NCI-H748 (cell line): ENCODE data around the gene MAX.

Experiments used
- DNase-seq: peaks from one replicate; lab custom pipeline; 2025; ENCODE audit not compliant: unreplicated experiment; lab: John Stamatoyannopoulos, UW

MAX gene

DNA sequence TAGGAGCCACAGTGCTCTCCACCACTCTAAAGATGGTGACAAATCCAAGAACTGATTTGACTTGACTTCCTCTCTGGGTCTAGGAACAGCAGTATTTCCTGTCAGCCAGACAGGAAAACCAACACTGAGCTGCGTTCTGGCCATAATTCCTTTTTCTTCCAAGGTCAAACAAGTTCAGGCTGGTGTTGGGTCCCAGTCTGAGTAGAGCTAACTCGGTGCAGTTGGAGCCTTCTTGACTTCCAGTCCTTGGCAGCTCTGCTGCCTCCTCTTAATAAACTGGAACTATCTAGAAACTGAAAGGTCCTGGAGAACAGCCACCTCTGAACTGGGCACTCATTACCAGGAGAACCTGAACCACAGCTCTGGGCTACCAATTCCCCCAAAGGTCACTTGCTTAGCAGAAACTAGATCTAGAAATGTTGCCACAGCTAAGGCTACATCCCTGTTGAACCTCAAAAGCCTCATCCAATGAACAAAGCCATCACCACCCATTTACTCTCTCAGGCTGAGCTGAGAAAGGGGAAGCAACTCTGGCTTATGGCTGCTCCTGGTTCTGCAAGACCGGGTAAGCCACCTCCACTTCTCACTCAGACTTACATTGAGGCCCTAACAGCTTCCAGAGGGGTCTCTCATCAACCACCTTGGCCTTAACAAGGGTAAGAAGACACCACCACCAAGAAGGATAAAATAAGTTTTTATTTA is 27.7 kb downstream of the MAX start:
- no peak for DNase-seq

DNA sequence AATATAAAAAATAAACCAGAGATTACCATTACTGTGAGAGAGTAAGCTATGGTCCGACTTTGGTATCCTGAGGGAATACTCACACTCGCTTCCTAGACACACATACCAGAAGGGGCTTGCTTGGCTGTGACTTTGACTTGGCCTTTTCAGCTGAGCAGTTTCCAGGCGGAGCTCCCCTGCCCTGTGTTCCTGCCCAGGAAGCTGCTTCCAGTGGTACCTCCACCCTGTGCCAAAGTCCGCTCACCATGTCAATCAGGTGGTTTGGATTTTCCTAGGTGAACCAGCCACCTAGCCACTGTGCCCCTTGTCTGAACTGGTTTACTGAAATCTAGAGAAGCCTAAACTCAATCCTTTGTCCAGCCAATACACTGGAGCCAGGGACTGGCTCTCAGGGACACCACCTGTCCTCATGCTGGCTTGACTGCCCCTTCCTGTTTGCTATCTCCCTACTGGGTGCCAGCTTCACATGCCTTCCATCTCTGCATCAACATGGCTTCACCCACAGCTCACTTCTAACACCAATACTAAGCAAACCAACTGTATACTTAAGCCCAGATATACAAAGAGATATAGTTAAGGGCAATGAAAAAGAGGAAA is 28.6 kb downstream of the MAX start:
- no peak for DNase-seq

DNA sequence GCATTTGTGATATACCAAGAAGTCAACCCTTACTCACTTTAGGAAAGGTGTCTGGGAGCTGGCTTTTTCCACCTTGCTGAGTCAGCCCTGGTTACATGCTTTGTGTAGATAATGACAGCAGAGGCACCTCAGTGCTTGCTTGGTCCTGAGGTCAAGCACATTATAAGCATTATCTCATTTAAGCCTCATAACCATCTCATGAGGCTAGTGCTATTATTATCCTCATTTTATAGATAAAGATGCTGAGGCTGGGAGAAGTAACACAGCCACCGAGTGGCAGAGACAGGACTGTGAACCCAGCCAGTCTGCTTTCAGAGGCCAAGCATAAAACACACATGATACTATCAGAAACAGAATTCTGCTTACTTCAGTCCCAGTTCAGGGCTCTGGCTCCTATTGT is 29.4 kb downstream of the MAX start:
- no peak for DNase-seq

DNA sequence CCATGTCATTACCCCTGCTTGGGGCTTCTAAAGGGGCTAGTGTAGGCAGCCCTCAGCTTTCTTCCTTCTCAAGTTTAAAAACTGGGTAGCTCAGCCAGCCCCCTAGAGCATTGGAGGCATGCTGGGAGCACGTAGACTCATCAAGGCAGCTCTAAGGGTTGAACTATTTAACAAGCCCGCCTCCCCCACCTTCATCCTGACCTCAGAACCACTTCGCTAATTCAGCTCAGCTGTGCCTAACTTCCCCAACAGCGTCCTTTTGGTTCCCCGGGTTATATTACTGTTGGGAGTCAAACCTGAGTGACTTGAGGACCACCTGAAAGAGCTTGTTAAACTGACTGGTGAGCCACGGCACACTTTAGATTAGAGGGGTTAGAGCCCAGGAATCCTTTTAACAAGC is 30.1 kb downstream of the MAX start:
- DNase-seq, result no peak

DNA sequence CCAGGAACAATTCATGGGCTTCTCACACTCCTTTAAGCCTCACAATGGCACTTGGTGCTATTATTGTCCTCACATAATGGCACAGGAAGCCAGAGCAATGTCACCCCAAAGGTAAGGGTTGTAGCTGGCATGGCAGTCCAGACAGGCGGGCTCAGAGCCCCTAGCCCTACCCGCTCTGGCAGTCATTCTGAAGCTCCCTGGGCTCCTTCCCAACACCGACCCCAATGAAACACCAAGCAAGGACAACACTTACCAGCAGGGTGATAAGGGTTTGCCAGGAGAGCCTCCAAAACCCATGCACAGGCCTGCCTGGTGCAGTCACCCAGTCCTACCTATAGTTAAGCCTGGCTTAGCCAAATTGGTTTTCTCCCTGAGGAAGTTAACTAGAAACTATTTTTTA is 30.8 kb downstream of the MAX start:
- no peak for DNase-seq

DNA sequence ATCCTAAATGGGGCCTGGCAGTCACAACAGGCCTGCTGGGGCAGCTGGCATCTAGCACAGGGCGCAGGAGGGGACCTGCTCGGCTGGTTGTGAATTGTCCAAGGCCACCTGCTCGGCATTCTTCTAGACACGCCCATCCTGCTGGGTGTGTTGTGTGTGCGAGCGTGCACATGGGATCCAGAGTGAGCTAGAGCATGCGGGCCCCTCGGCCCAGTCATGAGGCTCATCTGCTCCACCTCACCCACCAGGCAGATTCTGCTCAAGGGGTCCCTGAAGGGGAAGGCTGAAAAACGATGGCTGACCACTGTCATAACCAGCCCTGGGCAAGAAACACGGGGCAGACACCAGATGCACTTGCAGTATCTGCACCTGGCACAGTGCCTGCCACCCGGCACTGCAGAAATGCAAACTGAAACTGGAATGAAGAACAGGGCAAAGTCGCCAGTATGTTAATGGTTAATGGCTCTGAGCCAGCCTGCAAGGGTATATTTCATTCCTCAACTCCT is 31.8 kb downstream of the MAX start:
- DNase-seq, result peak; percentile 96

DNA sequence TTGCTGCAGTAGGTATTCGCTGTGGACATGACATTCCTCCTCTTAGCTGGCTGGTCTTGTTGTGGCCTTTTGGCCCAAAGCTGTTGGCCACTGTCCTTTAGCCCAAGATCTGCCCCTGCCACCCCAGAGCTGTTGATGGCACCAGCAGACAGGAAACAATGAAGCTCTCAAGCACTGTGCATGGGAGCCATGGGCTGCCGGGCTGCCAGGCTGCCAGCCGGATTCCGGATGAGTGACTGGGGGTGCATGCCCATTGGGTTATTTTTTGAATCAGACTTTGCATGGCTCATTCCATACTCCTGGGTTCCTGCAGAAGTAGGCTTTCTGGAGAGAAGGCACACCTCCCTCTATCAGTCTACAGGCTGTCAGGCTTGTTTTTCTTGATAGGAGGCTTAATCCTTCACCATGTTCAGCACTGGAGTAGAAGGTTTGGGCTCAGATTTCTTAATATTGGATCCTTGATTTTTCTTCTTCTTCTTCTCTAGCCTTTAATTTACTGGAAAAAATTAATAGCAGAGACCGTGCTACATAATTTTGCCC is 32.4 kb downstream of the MAX start:
- no peak for DNase-seq

DNA sequence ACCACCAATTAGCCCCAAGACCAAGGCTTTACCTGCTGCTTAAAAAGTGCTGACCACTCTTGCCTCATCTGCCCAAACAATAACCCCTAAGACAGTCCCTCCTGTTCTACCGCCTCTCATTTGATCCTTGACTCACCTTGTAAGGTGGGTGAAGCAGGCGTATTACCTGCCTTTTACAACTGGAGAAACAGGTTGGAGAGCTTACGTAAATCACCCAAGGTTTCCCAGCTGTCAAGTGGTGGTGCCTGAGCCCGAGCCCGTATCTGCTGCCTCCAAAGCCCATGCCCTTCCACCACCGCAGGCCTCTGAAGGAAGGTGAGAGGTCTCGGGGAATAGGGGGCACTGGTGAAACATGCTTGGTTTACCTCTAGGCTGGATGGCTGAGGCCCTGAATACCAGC is 36.6 kb downstream of the MAX start:
- no peak for DNase-seq

DNA sequence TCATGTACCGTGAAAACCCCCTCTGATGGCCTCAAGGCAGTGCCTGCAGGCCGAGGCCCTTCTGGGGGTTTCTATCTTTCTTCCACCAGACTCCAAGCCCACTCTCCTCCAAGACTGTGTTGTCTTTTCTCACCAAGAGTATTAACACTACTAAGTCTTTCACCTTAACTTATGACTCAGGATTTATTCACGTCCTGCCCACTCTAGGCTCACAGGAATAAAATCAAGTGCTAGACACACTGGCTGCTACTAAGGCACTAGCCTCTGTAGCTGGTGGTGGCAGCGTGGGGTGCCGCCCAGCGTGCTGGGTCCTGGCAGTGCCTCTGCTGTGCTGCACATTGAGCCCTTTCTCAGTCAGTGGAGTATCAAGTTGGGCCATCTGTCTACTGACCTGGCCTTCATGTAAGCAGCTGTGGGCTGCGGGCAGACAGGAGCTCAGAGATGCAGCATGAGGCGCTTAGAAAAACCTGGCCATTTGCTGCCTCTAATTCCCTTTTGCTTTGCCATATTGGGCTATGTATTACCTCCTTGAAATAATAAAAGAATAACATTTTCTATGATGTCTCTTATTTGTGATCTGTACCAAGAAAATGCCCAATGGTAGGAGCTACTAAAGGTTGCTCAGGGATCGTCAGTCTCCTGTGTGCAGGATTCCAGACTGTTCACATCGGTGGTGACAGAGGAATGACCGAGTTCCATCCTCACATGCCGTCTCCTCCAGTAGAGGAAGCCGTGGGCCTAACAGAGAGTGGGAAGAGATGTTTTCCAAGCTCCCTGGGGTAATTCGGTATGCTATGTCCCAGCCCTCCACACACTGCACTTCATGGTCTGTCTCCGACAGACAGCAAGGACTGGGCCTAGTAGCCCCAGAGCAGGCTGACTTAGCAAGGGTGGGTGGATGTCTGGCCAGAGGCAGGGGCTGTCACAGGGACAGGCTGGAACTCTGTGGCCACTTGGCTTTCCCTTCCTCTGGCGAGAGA is 39.9 kb downstream of the MAX start:
- no peak for DNase-seq

DNA sequence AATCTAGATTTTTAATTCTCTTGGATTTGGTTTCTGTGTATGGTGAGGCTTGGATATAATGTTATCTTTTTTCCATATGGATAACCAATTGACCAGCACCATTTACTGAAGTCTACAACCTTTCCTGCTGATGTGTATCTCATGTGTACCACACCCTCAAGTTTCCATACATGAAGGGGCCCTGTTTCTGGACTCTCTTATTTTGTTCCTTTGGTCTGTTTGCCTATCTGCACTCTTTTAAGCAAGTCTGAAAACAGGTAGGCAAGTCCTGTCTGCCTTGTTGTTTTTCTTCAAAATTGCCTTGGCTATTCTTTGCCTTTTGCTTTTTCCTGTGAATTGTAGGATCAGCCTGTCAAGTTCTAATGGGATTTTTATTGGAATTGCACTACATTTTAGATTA is 44.6 kb downstream of the MAX start:
- DNase-seq, result no peak

DNA sequence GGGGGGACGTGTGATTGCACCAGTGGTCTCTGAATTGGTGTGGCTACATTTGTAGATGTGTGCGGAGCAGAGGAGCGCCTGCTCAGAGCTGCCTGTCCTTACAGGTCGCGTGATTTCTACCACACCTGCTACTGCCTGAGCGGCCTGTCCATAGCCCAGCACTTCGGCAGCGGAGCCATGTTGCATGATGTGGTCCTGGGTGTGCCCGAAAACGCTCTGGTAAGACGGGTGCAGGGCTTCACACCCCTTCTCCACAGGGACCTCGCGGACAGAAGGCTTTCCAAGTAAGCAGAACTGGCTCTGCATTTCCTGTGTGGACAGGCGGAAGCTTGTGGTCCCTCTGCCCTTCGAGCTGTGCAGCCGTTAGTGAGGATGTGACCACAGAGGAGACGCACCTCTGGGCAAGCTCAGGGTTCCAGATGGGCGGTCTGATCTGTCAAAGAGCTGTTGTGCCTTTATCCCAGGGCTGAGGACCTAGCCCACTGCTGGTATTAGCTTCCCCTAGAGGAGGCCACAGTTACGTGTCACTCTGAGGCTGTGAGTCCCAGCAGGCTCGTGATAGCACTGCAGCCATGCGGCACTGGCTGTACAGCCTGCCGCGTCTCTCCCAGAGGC is 47.7 kb downstream of the MAX start:
- DNase-seq, result no peak

DNA sequence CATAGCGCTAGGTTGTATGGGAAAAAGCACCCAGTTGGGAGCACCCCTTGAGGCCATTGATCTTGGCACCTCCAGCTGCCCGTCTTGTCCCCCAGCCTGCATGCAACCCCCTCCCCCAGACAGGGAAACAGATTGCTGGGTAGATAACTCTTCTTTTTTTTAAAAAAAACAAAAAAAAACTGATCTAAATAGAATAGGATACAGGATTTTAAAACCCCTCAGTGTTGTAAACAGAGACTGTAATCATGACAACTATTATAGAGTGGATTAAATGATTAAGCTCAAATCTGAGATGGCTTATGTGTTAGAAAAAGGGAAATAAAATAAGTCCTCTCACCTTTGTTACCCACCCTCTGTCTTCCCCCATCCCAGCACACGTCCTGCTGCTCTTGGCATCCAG is 48.9 kb downstream of the MAX start:
- DNase-seq, result no peak

DNA sequence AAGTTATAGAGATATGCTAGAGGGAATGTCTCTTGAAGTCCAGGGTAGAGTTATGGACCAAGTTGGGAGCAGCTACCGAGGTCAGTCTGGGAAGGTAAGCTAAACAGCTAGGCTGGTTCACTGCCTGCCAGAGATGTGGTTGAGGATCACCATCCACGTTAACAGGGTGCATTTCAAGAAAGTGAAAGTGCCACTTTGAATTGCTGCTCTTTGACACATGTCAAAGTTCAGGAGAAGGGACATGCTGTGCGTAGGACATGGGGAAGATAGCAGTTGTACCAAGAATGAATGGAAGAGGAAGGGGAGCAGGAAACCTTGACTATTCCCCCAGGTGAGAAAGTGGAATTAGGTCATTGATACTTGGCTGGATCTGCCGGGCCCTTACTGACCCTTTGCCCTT is 49.5 kb downstream of the MAX start:
- DNase-seq, result no peak

DNA sequence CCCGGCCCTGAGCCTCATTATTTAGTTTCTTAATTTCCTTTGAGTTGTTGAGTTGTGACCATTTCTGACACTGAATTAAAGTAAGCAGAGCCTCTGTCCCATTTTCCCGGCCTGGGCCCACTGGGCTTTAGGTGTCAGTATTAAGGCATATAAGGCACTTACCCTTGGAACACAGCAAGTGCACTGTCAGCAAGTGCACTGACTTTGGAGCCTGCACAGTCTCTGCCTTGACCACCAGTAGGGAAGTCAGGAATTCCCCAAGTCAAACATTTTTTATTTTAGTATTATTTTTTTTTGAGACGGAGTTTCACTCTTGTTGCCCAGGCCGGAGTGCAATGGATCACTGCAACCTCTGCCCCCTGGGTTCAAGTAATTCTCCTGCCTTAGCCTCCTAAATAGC is 56.6 kb downstream of the MAX start:
- DNase-seq, result no peak

DNA sequence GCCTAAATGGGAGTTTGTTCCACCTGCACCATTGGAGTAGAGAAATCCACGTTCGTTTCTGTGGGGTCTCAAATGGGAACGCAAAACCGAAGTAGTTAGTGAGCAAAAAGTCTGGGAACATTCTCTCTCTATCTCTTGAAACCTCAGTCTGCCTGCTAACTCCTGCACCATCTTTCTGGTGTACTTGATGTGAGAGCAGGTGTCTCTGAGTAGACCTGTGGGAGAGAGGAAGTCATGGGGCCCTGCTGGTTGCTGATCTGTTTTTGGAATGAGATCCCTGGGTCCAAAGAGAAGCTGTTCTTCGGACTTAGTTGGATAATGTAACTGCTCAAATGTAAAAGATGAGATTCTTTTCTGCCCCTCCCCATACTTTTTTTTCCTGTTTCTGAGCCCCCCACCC is 57.3 kb downstream of the MAX start:
- DNase-seq, result no peak

DNA sequence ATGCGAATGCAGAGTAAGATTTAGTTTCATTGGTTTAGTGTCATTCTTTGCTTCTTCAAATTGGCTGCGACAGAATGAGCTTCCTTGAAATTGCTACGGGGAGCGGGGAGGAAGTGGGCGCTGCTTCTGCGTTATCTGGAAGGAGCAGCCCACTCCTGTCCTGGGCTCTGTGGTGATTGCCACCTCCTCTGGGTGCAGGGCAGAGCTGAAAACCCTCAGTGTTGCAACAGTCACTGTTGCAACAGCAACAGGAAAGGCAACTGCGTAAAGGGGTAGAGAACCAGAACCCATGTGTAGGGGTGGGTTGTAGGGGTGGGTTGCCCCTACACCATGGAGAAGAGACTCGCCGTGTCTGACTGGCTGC is 57.7 kb downstream of the MAX start:
- no peak for DNase-seq

DNA sequence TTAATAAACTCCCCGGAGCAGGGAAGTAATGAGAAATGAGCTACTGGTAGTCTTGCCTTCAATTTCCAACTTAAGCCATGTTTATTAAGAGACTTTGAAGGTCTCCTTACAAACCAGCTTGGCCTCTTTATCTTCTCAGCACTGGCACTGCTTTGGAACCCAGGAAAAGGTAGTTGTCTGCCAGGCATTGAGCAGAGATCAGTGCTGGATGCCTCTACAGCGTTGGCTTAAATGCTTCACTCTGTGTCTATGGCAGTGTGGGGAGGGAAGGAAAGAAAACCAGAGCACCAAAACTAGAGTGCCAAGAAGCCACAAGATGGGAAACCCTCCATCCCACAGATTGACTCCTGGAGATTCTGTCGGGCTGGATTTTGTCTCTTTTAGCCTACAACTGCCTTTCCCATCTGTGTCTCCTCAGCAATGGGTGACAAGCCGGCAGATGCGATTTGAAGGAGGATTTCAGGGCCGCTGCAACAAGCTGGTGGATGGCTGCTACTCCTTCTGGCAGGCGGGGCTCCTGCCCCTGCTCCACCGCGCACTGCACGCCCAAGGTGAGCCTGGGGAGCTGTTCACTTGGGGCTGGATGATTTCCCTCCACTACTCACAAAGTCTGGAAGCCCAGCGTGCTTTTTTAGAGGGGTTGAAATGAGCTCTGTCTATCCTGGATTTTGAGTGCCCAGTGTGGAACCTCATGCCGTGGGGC is 58.3 kb downstream of the MAX start:
- no peak for DNase-seq

DNA sequence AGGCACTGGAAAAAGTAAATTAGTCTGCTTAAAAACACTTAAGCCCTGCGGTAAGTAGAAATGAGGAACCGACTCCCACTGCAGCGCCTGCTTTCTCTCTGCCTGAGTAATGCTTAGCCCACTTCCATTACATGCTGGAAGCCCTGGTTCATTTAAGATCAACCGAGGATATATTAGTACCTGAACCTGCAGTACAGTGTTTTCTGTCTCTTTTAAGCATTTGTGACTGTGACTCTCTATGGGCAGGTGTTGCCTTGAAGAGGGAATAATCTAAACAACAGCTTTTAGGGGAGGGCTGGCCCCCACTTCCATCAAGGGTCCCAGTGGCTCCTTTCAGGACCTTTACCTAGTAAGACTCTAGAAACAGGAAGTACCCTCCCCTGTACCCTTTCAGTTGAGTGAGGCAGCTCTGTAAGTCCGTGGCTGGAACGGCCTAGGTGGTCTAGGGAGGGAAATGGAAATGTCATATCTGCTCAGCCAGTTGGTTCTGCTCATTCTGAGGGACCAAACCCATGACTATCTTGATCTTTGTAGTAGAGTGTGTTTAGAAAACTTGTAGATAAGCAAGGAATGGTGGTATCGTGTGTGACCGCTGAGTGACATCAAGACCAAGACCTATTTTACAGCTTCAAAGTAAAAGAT is 59.5 kb downstream of the MAX start:
- no peak for DNase-seq

DNA sequence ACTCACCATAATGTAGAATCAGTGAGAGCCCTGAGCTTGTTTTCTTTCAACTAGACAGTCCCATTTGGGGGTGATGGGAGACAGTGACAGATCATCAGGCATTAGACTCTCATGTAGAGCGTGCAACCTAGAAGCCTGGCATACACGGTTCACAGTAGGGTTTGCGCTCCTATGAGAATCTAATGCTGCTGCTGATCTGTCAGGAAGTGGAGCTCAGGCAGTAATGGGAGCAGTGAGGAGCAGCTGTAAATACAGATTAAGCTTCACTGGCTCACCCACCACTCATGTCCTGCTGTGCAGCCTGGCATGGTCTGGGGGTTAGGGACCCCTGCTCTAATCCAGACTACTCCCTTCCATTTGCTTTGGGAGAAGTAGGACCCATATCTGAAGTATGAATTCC is 60.0 kb downstream of the MAX start:
- no peak for DNase-seq

DNA sequence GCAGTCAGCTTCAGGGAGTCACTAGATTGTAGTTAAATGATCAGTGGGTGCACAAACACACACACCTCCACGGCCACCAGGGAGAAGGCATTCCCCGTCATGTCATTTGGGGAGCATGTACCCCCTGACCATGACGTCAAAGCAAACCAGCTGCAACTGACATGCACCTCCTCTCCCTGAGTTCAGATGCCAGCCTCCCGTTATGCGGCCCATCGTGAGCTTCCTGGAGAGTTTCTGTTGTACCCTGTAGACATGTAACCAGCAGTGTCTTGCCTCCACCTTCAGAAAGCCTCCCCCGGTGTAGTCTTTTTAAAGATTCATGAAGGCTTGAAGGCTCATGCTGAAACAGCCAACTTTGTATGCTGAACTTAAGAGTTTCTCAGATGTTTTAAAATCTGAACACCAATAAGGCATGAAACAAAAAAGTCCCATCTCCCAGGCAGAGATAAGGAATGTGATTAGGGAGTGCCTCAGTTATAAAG is 60.8 kb downstream of the MAX start:
- DNase-seq, result no peak
